22Rv1 (cell line): ENCODE data around the gene ATRAID.

Source experiments
- CTCF ChIP-seq: fragments of 450-650 bp; IDR thresholded peaks from 2 replicates; pipeline ENCODE4 v1.5.1; 2017; ENCODE audit warnings: mild to moderate bottlenecking
- ZFX ChIP-seq: fragments of 450-650 bp; IDR thresholded peaks from 2 replicates; pipeline ENCODE4 v1.6.1; 2017; ENCODE audit warnings: antibody characterized with exemption, borderline replicate concordance

GRCh38 chr2:27182346-27182745, 29.5 kb upstream of the ATRAID start:
- no peak for TF ChIP-seq CTCF
- TF ChIP-seq ZFX, result no peak
